ENCODE measurements around the gene SPRED3. TPM values are rescaled to one million over a fixed set of nuclear protein-coding genes. Genes with fewer than 3 reads are reported as not detected.

Gene SPRED3
- total RNA-seq, 1 experiment from 2014 or later, result 5.4 TPM

DNA sequence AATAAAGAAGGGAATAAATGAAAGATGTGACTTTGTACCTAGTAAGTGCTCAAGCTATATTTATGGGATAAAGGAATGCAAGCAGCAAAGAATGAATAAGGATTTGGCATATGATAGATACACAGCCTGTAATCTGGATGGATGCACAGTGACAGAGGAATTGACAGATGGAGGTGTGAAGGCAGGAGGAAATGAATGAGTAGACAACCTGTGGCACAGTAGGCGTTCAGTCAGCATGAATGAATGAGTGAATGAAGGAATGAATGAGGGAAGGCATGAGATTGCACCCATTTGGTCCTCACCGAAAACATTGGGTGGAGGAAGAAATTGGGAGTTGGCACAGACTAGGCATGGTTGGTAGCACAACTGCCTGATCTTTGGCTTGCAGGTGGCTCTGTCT is 18.9 kb upstream of the SPRED3 start:
- Mint-ChIP-seq H3K9me3 (ENCODE audit: low read depth, unreplicated experiment) (no peaks in the 10 kb centered on the region), H3K4me3 (ENCODE audit: low read depth, unreplicated experiment) (no peak overlapping the region), H3K4me1 (ENCODE audit: low read depth, unreplicated experiment) (no peaks in the 10 kb centered on the region), H3K27ac (ENCODE audit: unreplicated experiment) (no peak overlapping the region), H3K27me3 (ENCODE audit: unreplicated experiment) (peaks cover 62% of the 10 kb centered on the region), H3K36me3 (ENCODE audit: insufficient read depth, unreplicated experiment) (peaks cover 7% of the 10 kb centered on the region)
- no peak for DNase-seq
- TF ChIP-seq, protein P1, sequence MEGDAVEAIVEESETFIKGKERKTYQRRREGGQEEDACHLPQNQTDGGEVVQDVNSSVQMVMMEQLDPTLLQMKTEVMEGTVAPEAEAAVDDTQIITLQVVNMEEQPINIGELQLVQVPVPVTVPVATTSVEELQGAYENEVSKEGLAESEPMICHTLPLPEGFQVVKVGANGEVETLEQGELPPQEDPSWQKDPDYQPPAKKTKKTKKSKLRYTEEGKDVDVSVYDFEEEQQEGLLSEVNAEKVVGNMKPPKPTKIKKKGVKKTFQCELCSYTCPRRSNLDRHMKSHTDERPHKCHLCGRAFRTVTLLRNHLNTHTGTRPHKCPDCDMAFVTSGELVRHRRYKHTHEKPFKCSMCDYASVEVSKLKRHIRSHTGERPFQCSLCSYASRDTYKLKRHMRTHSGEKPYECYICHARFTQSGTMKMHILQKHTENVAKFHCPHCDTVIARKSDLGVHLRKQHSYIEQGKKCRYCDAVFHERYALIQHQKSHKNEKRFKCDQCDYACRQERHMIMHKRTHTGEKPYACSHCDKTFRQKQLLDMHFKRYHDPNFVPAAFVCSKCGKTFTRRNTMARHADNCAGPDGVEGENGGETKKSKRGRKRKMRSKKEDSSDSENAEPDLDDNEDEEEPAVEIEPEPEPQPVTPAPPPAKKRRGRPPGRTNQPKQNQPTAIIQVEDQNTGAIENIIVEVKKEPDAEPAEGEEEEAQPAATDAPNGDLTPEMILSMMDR (IDR thresholded peaks at IDR 0.05; ENCODE audit: unreplicated experiment), result no peak
- CTCF ChIA-PET, result no interaction called here
- intact Hi-C loops (cut with micrococcal nuclease; ENCODE audit: unreplicated experiment), result no loop called here
- BruUV-seq (replicated peaks), result no TSS peak

GRCh38 chr19:38370299-38370698 is 18.2 kb upstream of the SPRED3 start:
- CTCF ChIA-PET, result no interaction called here
- Mint-ChIP-seq H3K9me3 (ENCODE audit: low read depth, unreplicated experiment) (no peaks in the 10 kb centered on the region), H3K27me3 (ENCODE audit: unreplicated experiment) (peaks cover 62% of the 10 kb centered on the region), H3K4me3 (ENCODE audit: low read depth, unreplicated experiment) (no peak overlapping the region), H3K27ac (ENCODE audit: unreplicated experiment) (no peak overlapping the region), H3K4me1 (ENCODE audit: low read depth, unreplicated experiment) (peaks cover 5% of the 10 kb centered on the region), H3K36me3 (ENCODE audit: insufficient read depth, unreplicated experiment) (peaks cover 14% of the 10 kb centered on the region)
- no peak for DNase-seq
- intact Hi-C loops (cut with micrococcal nuclease; ENCODE audit: unreplicated experiment), result no loop called here
- TF ChIP-seq, protein P1 (IDR thresholded peaks at IDR 0.05; ENCODE audit: unreplicated experiment), result no peak
- BruUV-seq (replicated peaks), result no TSS peak

GRCh38 chr19:38371081-38371480 is 17.4 kb upstream of the SPRED3 start:
- TF ChIP-seq, protein P1 (IDR thresholded peaks at IDR 0.05; ENCODE audit: unreplicated experiment), result no peak

DNA sequence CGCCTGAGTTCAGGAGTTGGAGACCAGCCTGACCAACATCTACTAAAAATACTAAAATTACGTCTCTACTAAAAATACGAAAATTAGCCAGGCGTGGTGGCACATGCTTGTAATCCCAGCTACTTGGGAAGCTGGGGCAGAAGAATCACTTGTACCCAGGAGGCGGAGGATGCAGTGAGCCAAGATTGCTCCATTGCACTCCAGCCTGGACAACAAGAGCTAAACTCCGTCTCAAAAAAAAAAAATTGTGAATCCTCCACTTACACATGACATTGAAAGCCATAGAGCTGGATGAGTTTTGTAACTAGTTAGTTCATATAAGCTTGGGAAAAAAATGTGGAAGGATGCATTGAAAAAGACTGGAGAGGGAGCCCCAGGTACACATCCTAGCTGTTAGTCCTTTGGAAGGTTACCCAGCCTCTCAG is 14.6 kb upstream of the SPRED3 start:
- Mint-ChIP-seq H3K4me1 (ENCODE audit: low read depth, unreplicated experiment) (peaks cover 22% of the 10 kb centered on the region), H3K36me3 (ENCODE audit: insufficient read depth, unreplicated experiment) (peaks cover 41% of the 10 kb centered on the region), H3K27me3 (ENCODE audit: unreplicated experiment) (peaks cover 33% of the 10 kb centered on the region), H3K9me3 (ENCODE audit: low read depth, unreplicated experiment) (no peaks in the 10 kb centered on the region), H3K27ac (ENCODE audit: unreplicated experiment) (peak overlapping the region; percentile 97), H3K4me3 (ENCODE audit: low read depth, unreplicated experiment) (peak overlapping the region; percentile 97)
- CTCF ChIA-PET, result interaction anchor here (0.8 to 2.5 kb wide), 11 partner anchors 10 to 231 kb away, joined by 3 to 26 read pairs (median 5); partner anchors contain the start of genes CATSPERG, FAM98C, GGN and SPINT2
- intact Hi-C loops (cut with micrococcal nuclease; ENCODE audit: unreplicated experiment), result loop anchor here (1.0 kb wide), 1 partner anchor 39 kb away; the partner anchor contains the start of gene CATSPERG
- no peak for DNase-seq
- BruUV-seq (replicated peaks), result no TSS peak
- TF ChIP-seq, protein P1 (IDR thresholded peaks at IDR 0.05; ENCODE audit: unreplicated experiment), result no peak

More at GRCh38 chr19:38371081-38371480, 17.4 kb upstream of the SPRED3 start:
- Mint-ChIP-seq H3K27ac (ENCODE audit: unreplicated experiment) (no peak overlapping the region), H3K36me3 (ENCODE audit: insufficient read depth, unreplicated experiment) (peaks cover 18% of the 10 kb centered on the region), H3K9me3 (ENCODE audit: low read depth, unreplicated experiment) (no peaks in the 10 kb centered on the region), H3K4me1 (ENCODE audit: low read depth, unreplicated experiment) (peaks cover 13% of the 10 kb centered on the region), H3K4me3 (ENCODE audit: low read depth, unreplicated experiment) (no peak overlapping the region), H3K27me3 (ENCODE audit: unreplicated experiment) (peaks cover 57% of the 10 kb centered on the region)
- no TSS peak for BruUV-seq (replicated peaks)
- CTCF ChIA-PET, result no interaction called here
- DNase-seq, result no peak
- intact Hi-C loops (cut with micrococcal nuclease; ENCODE audit: unreplicated experiment), result no loop called here

Measured in Calu3 (cell line).